Mesendoderm (in vitro differentiated cells): ENCODE measurements around the gene PIP5K1B.

ENCODE experiments used
- DNase-seq: peaks from one replicate; pipeline ENCODE4 v3.0.0; 2013
- H2AK5ac ChIP-seq: 2 replicates; pipeline ENCODE4 v1.6.1; 2013; ENCODE audit warnings: low read length, inconsistent platforms
- H2BK120ac ChIP-seq: 2 replicates; pipeline ENCODE4 v1.6.1; 2013; ENCODE audit warnings: low read depth, mild to moderate bottlenecking, low read length, moderate library complexity, mixed read lengths
- H2BK15ac ChIP-seq: replicated peaks from 2 replicates; pipeline ENCODE4 v1.6.1; 2013; ENCODE audit warnings: low read depth, mild to moderate bottlenecking, moderate library complexity
- H2BK5ac ChIP-seq: 2 replicates; pipeline ENCODE4 v1.6.1; 2013; ENCODE audit warnings: low read length, inconsistent platforms
- H3K18ac ChIP-seq: 2 replicates; pipeline ENCODE4 v1.6.1; 2013; ENCODE audit warnings: mild to moderate bottlenecking, low read length, mixed read lengths
- H3K23ac ChIP-seq: one replicate; pipeline ENCODE4 v1.6.1; 2013; ENCODE audit warnings: low read length
- H3K27ac ChIP-seq: 2 replicates; pipeline ENCODE4 v1.5.1; 2013; ENCODE audit warnings: low read depth, mild to moderate bottlenecking, inconsistent platforms, low read length, moderate library complexity
- H3K27me3 ChIP-seq: 2 replicates; pipeline ENCODE4 v1.6.1; 2013; ENCODE audit warnings: low read length, control low read depth, mild to moderate bottlenecking, inconsistent platforms; ENCODE audit not compliant: insufficient read depth, poor library complexity
- H3K36me3 ChIP-seq: 2 replicates; pipeline ENCODE4 v1.6.1; 2013; ENCODE audit warnings: low read length, inconsistent platforms; ENCODE audit not compliant: control insufficient read depth, insufficient read depth
- H3K4ac ChIP-seq: one replicate; pipeline ENCODE4 v1.6.1; 2013; ENCODE audit warnings: low read depth, mild to moderate bottlenecking, low read length, moderate library complexity
- H3K4me1 ChIP-seq: 2 replicates; pipeline ENCODE4 v1.6.1; 2013; ENCODE audit warnings: low read depth, low read length, inconsistent platforms; ENCODE audit not compliant: control insufficient read depth
- H3K4me2 ChIP-seq: 2 replicates; pipeline ENCODE4 v1.6.1; 2013; ENCODE audit warnings: low read length
- H3K4me3 ChIP-seq: 2 replicates; pipeline ENCODE4 v1.5.1; 2013; ENCODE audit warnings: mild to moderate bottlenecking, low read length
- H3K56ac ChIP-seq: one replicate; pipeline ENCODE4 v1.6.1; 2013; ENCODE audit warnings: low read length
- H3K79me1 ChIP-seq: 2 replicates; pipeline ENCODE4 v1.6.1; 2013; ENCODE audit warnings: low read length, inconsistent platforms
- H3K79me2 ChIP-seq: 2 replicates; pipeline ENCODE4 v1.6.1; 2013; ENCODE audit warnings: mild to moderate bottlenecking, low read length; ENCODE audit not compliant: control insufficient read depth, insufficient read depth
- H3K9ac ChIP-seq: 2 replicates; pipeline ENCODE4 v1.6.1; 2013; ENCODE audit warnings: low read length, inconsistent platforms
- H4K5ac ChIP-seq: one replicate; pipeline ENCODE4 v1.6.1; 2013; ENCODE audit warnings: low read length
- H4K8ac ChIP-seq: one replicate; pipeline ENCODE4 v1.6.1; 2013; ENCODE audit warnings: low read depth, mild to moderate bottlenecking, control low read depth, low read length, moderate library complexity
- WGBS: extraction: QIAGEN DNeasy Blood & Tissue Kit; methylation state at CpG from one replicate; pipeline ENCODE4 v1.1.7; 2013; ENCODE audit warnings: low lambda C conversion rate, missing lambda C conversion rate; ENCODE audit not compliant: insufficient coverage; ENCODE audit errors: extremely low coverage; 5-methylcytosine and 5-hydroxymethylcytosine counted together

The PIP5K1B gene

GRCh38 chr9:68867066-68867465 is 162.0 kb downstream of the PIP5K1B start:
- no peak overlapping the region for H3K27ac ChIP-seq
- H3K18ac ChIP-seq, result no peak overlapping the region
- H3K36me3 ChIP-seq, result no peaks in the 10 kb centered on the region
- no peak overlapping the region for H3K23ac ChIP-seq
- no peak overlapping the region for H2BK15ac ChIP-seq
- DNase-seq, result no peak
- no peak overlapping the region for H3K56ac ChIP-seq
- no peaks in the 10 kb centered on the region for H3K79me2 ChIP-seq
- no peak overlapping the region for H2BK120ac ChIP-seq
- H3K4me1 ChIP-seq, result peaks cover 7% of the 10 kb centered on the region
- H4K5ac ChIP-seq, result no peak overlapping the region
- H3K4me3 ChIP-seq, result no peak overlapping the region
- no peak overlapping the region for H4K8ac ChIP-seq
- H3K4me2 ChIP-seq, result no peak overlapping the region
- no peaks in the 10 kb centered on the region for H3K79me1 ChIP-seq
- no peak overlapping the region for H3K9ac ChIP-seq
- H2BK5ac ChIP-seq, result no peak overlapping the region
- no peaks in the 10 kb centered on the region for H3K27me3 ChIP-seq
- no CpG with 5 or more reads among the region's 6 CpGs for WGBS
- no peak overlapping the region for H2AK5ac ChIP-seq
- H3K4ac ChIP-seq, result no peak overlapping the region

GRCh38 chr9:68869022-68869421 is 164.0 kb downstream of the PIP5K1B start:
- WGBS, result no CpG with 5 or more reads among the region's 3 CpGs
- H3K27ac ChIP-seq, result no peak overlapping the region
- H2BK120ac ChIP-seq, result peak overlapping the region; percentile 28
- H4K8ac ChIP-seq, result no peak overlapping the region
- no peak overlapping the region for H3K56ac ChIP-seq
- H3K4me3 ChIP-seq, result no peak overlapping the region
- no peaks in the 10 kb centered on the region for H3K27me3 ChIP-seq
- DNase-seq, result no peak
- H2AK5ac ChIP-seq, result no peak overlapping the region
- H3K4me2 ChIP-seq, result no peak overlapping the region
- H3K4me1 ChIP-seq, result peaks cover 10% of the 10 kb centered on the region
- H4K5ac ChIP-seq, result no peak overlapping the region
- no peak overlapping the region for H3K4ac ChIP-seq
- H3K79me2 ChIP-seq, result no peaks in the 10 kb centered on the region
- no peak overlapping the region for H2BK5ac ChIP-seq
- H3K23ac ChIP-seq, result no peak overlapping the region
- peak overlapping the region; percentile 51 for H3K18ac ChIP-seq
- peak overlapping the region; percentile 19 for H2BK15ac ChIP-seq
- H3K36me3 ChIP-seq, result no peaks in the 10 kb centered on the region
- no peaks in the 10 kb centered on the region for H3K79me1 ChIP-seq
- no peak overlapping the region for H3K9ac ChIP-seq

GRCh38 chr9:68870086-68870485 is 165.0 kb downstream of the PIP5K1B start:
- H2AK5ac ChIP-seq, result peak overlapping the region; percentile 34
- no peaks in the 10 kb centered on the region for H3K79me1 ChIP-seq
- H3K36me3 ChIP-seq, result no peaks in the 10 kb centered on the region
- H3K79me2 ChIP-seq, result no peaks in the 10 kb centered on the region
- no CpG with 5 or more reads among the region's 4 CpGs for WGBS
- no peak overlapping the region for H3K23ac ChIP-seq
- no peak overlapping the region for H3K56ac ChIP-seq
- no peak overlapping the region for H3K4me2 ChIP-seq
- H3K27ac ChIP-seq, result no peak overlapping the region
- no peak overlapping the region for H2BK5ac ChIP-seq
- no peak overlapping the region for H3K18ac ChIP-seq
- no peak overlapping the region for H4K5ac ChIP-seq
- no peak overlapping the region for H2BK120ac ChIP-seq
- H4K8ac ChIP-seq, result no peak overlapping the region
- no peak for DNase-seq
- H3K4me1 ChIP-seq, result peaks cover 10% of the 10 kb centered on the region
- no peaks in the 10 kb centered on the region for H3K27me3 ChIP-seq
- no peak overlapping the region for H3K4me3 ChIP-seq
- H3K9ac ChIP-seq, result no peak overlapping the region
- H2BK15ac ChIP-seq, result no peak overlapping the region
- no peak overlapping the region for H3K4ac ChIP-seq

GRCh38 chr9:68871236-68871635 is 166.2 kb downstream of the PIP5K1B start:
- Histone ChIP-seq H3K9ac (no peak overlapping the region), H3K79me1 (no peaks in the 10 kb centered on the region), H3K4me3 (no peak overlapping the region), H3K4me1 (peaks cover 11% of the 10 kb centered on the region), H3K36me3 (no peaks in the 10 kb centered on the region), H3K27ac (no peak overlapping the region), H2BK120ac (no peak overlapping the region), H2BK5ac (no peak overlapping the region), H3K4ac (no peak overlapping the region), H3K4me2 (no peak overlapping the region), H2AK5ac (no peak overlapping the region), H2BK15ac (peak overlapping the region; percentile 57), H3K18ac (peak overlapping the region; percentile 87), H3K79me2 (no peaks in the 10 kb centered on the region), H3K23ac (no peak overlapping the region), H4K5ac (no peak overlapping the region), H3K56ac (no peak overlapping the region), H3K27me3 (no peaks in the 10 kb centered on the region), H4K8ac (no peak overlapping the region)
- DNase-seq, result no peak
- no CpG with 5 or more reads among the region's 3 CpGs for WGBS

- H3K4me2 ChIP-seq, result peak overlapping the region; percentile 2
- H3K4me3 ChIP-seq, result no peak overlapping the region
- no peak overlapping the region for H2BK120ac ChIP-seq
- H3K79me1 ChIP-seq, result no peaks in the 10 kb centered on the region
- no peak overlapping the region for H4K8ac ChIP-seq
- H3K27me3 ChIP-seq, result no peaks in the 10 kb centered on the region
- H3K56ac ChIP-seq, result peak overlapping the region; percentile 63
- no peak overlapping the region for H2BK15ac ChIP-seq
- H3K79me2 ChIP-seq, result no peaks in the 10 kb centered on the region
- H3K4ac ChIP-seq, result no peak overlapping the region
- H3K23ac ChIP-seq, result no peak overlapping the region
- peak overlapping the region; percentile 8 for H2BK5ac ChIP-seq
- H2AK5ac ChIP-seq, result no peak overlapping the region
- H3K27ac ChIP-seq, result peak overlapping the region; percentile 3
- peak; percentile 85 for DNase-seq
- H3K18ac ChIP-seq, result peak overlapping the region; percentile 0
- WGBS, result no CpG with 5 or more reads among the region's 8 CpGs
- H3K4me1 ChIP-seq, result peaks cover 14% of the 10 kb centered on the region
- no peak overlapping the region for H3K9ac ChIP-seq
- H3K36me3 ChIP-seq, result no peaks in the 10 kb centered on the region
- no peak overlapping the region for H4K5ac ChIP-seq
Observed at GRCh38 chr9:68872026-68872501, 167.0 kb downstream of the PIP5K1B start.

- no peak for DNase-seq
- H3K9ac ChIP-seq, result no peak overlapping the region
- H3K27ac ChIP-seq, result no peak overlapping the region
- H4K5ac ChIP-seq, result no peak overlapping the region
- H3K4me3 ChIP-seq, result no peak overlapping the region
- no peaks in the 10 kb centered on the region for H3K36me3 ChIP-seq
- H2BK120ac ChIP-seq, result no peak overlapping the region
- no peaks in the 10 kb centered on the region for H3K79me1 ChIP-seq
- no peak overlapping the region for H2AK5ac ChIP-seq
- no peak overlapping the region for H3K56ac ChIP-seq
- no peak overlapping the region for H3K4me2 ChIP-seq
- H2BK5ac ChIP-seq, result no peak overlapping the region
- H3K23ac ChIP-seq, result no peak overlapping the region
- no peaks in the 10 kb centered on the region for H3K79me2 ChIP-seq
- no peak overlapping the region for H3K4ac ChIP-seq
- peaks cover 14% of the 10 kb centered on the region for H3K4me1 ChIP-seq
- H3K27me3 ChIP-seq, result no peaks in the 10 kb centered on the region
- no peak overlapping the region for H2BK15ac ChIP-seq
- WGBS, result no CpG with 5 or more reads among the region's 6 CpGs
- H4K8ac ChIP-seq, result no peak overlapping the region
- no peak overlapping the region for H3K18ac ChIP-seq
Observed at GRCh38 chr9:68873179-68873578, 168.1 kb downstream of the PIP5K1B start.
